Measurements from ENCODE around the gene CST3.

The CST3 gene

GRCh38 chr20:23598481-23598880 lies 39.3 kb downstream of the CST3 start:
- no peaks in the 10 kb centered on the region for H3K36me3 ChIP-seq
- TF ChIP-seq CTCF (IDR thresholded peaks at IDR 0.05; ENCODE audit: low read depth, low read length) = no peak
- DNase-seq = no peak
- no peak overlapping the region for H3K4me3 ChIP-seq (ENCODE audit: low read depth, low read length)
- H3K27ac ChIP-seq = no peak overlapping the region
- no peaks in the 10 kb centered on the region for H3K27me3 ChIP-seq (ENCODE audit: insufficient read depth, low read depth, severe bottlenecking)
- H3K9me3 ChIP-seq (ENCODE audit: severe bottlenecking) = no peaks in the 10 kb centered on the region

GRCh38 chr20:23596579-23597250 lies 41.0 kb downstream of the CST3 start:
- Histone ChIP-seq H3K27me3 (ENCODE audit: insufficient read depth, low read depth, severe bottlenecking) (no peaks in the 10 kb centered on the region), H3K4me3 (ENCODE audit: low read depth, low read length) (no peak overlapping the region), H3K27ac (no peak overlapping the region), H3K36me3 (no peaks in the 10 kb centered on the region), H3K9me3 (ENCODE audit: severe bottlenecking) (no peaks in the 10 kb centered on the region)
- no peak for TF ChIP-seq CTCF (IDR thresholded peaks at IDR 0.05; ENCODE audit: low read depth, low read length)
- DNase-seq = no peak

GRCh38 chr20:23595941-23596340 lies 41.8 kb downstream of the CST3 start:
- Histone ChIP-seq H3K36me3 (no peaks in the 10 kb centered on the region), H3K27me3 (ENCODE audit: insufficient read depth, low read depth, severe bottlenecking) (no peaks in the 10 kb centered on the region), H3K4me3 (ENCODE audit: low read depth, low read length) (no peak overlapping the region), H3K27ac (no peak overlapping the region), H3K9me3 (ENCODE audit: severe bottlenecking) (no peaks in the 10 kb centered on the region)
- no peak for DNase-seq
- TF ChIP-seq CTCF (IDR thresholded peaks at IDR 0.05; ENCODE audit: low read depth, low read length) = no peak

- Histone ChIP-seq H3K27ac (no peak overlapping the region), H3K27me3 (ENCODE audit: insufficient read depth, low read depth, severe bottlenecking) (no peaks in the 10 kb centered on the region), H3K4me3 (ENCODE audit: low read depth, low read length) (no peak overlapping the region), H3K36me3 (no peaks in the 10 kb centered on the region), H3K9me3 (ENCODE audit: severe bottlenecking) (no peaks in the 10 kb centered on the region)
- TF ChIP-seq CTCF (IDR thresholded peaks at IDR 0.05; ENCODE audit: low read depth, low read length) = no peak
- DNase-seq = no peak
These were observed 49.0 kb downstream of the CST3 start for GRCh38 chr20:23588434-23589403.

GRCh38 chr20:23587631-23588030 lies 50.1 kb downstream of the CST3 start:
- H3K9me3 ChIP-seq (ENCODE audit: severe bottlenecking) = no peaks in the 10 kb centered on the region
- H3K36me3 ChIP-seq = no peaks in the 10 kb centered on the region
- no peak overlapping the region for H3K4me3 ChIP-seq (ENCODE audit: low read depth, low read length)
- no peak for DNase-seq
- no peak for TF ChIP-seq CTCF (IDR thresholded peaks at IDR 0.05; ENCODE audit: low read depth, low read length)
- H3K27me3 ChIP-seq (ENCODE audit: insufficient read depth, low read depth, severe bottlenecking) = no peaks in the 10 kb centered on the region
- no peak overlapping the region for H3K27ac ChIP-seq
